22Rv1 (cell line): ENCODE data around the gene TMEM221.

Experiments
- ZFX ChIP-seq: fragments of 450-650 bp; IDR thresholded peaks from 2 replicates; pipeline ENCODE4 v1.6.1; 2017; ENCODE audit warnings: antibody characterized with exemption, borderline replicate concordance
- TF ChIP-seq, protein P1 (sequence below): fragments of 450-650 bp; IDR thresholded peaks from 2 replicates; pipeline ENCODE4 v1.5.1; 2017; ENCODE audit warnings: mild to moderate bottlenecking

DNA sequence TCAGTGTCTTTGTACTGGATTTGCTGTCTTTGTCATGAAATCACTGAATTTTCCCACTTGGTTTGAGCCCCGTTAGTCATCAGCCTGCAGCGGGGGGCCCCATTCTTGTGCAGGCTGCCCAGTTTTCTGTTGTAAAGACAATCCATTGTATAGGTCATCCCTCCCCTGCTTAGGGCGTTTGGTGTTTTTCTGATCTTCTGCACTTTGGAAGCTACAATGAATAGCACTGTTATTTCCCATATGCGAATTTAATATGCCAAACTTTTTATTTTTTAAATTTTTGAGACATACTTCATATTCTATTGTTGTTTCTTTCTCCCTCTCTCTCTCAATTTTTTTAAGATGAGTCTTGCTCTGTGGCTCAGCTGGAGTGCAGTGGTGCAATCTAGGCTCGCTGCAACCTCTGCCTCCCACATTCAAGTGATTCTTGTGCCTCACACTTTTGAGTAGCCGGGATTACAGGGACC is 30.9 kb upstream of the TMEM221 start:
- no peak for TF ChIP-seq ZFX
- TF ChIP-seq, protein P1, sequence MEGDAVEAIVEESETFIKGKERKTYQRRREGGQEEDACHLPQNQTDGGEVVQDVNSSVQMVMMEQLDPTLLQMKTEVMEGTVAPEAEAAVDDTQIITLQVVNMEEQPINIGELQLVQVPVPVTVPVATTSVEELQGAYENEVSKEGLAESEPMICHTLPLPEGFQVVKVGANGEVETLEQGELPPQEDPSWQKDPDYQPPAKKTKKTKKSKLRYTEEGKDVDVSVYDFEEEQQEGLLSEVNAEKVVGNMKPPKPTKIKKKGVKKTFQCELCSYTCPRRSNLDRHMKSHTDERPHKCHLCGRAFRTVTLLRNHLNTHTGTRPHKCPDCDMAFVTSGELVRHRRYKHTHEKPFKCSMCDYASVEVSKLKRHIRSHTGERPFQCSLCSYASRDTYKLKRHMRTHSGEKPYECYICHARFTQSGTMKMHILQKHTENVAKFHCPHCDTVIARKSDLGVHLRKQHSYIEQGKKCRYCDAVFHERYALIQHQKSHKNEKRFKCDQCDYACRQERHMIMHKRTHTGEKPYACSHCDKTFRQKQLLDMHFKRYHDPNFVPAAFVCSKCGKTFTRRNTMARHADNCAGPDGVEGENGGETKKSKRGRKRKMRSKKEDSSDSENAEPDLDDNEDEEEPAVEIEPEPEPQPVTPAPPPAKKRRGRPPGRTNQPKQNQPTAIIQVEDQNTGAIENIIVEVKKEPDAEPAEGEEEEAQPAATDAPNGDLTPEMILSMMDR = no peak
